ENCODE measurements around the gene OR2J2. TPM values are rescaled to one million over a fixed set of nuclear protein-coding genes. Genes with fewer than 3 reads are reported as not detected.
"Not testable (repeated sequence)": the region's sequence is repeated elsewhere in the genome, so short reads cannot be mapped to it uniquely, and the experiment has no call there.

OR2J2 gene
- total and polyA plus RNA-seq, 2 of the 13 experiments (the other 11 are each of a cell fraction or from before 2014, with no cell fraction given): 0.36 TPM; not detected in 1

- Histone ChIP-seq H3K4me1 (ENCODE audit: insufficient read depth, low read length) (no peaks in the 10 kb centered on the region), H3K4me3 (replicated peaks in 1 of 3; ENCODE audit: insufficient read depth in 1 of 3, low read depth in 2 of 3, low read length in 3 of 3) (no peak overlapping the region), H3K27me3 (ENCODE audit: control insufficient read depth in 1 of 2, insufficient read depth in 2 of 2, low read length in 2 of 2) (no peaks in the 10 kb centered on the region), H3K9me3 (ENCODE audit: low read length) (peaks cover 17% of the 10 kb centered on the region), H3K4me2 (ENCODE audit: low read depth, low read length) (no peak overlapping the region), H4K20me1 (ENCODE audit: insufficient read depth, low read length) (no peaks in the 10 kb centered on the region), H3K36me3 (replicated peaks in 1 of 2; ENCODE audit: control insufficient read depth in 1 of 2, insufficient read depth in 2 of 2, low read length in 2 of 2) (no peaks in the 10 kb centered on the region), H3K27ac (ENCODE audit: extremely low read length, insufficient read depth, low read length) (no peak overlapping the region), H3K9ac (ENCODE audit: insufficient read depth, low read depth, low read length) (no peak overlapping the region), H3K79me2 (ENCODE audit: insufficient read depth, low read length) (no peaks in the 10 kb centered on the region), H2AFZ (ENCODE audit: low read length) (no peak overlapping the region)
- no peak for TF ChIP-seq SMC3 (IDR thresholded peaks at IDR 0.05; ENCODE audit: low read length)
- TF ChIP-seq JDP2 (CRISPR knock-in tag; IDR thresholded peaks at IDR 0.05; ENCODE audit: borderline replicate concordance): no peak
- TF ChIP-seq THAP11 (CRISPR knock-in tag; IDR thresholded peaks at IDR 0.05): no peak
- TF ChIP-seq ZNF605 (CRISPR knock-in tag; IDR thresholded peaks at IDR 0.05): no peak
- no peak for TF ChIP-seq ZNF546 (CRISPR knock-in tag; conservative IDR thresholded peaks at IDR 0.05)
- no peak for TF ChIP-seq MTERF4 (CRISPR knock-in tag; IDR thresholded peaks at IDR 0.05)
- TF ChIP-seq HCFC1 (IDR thresholded peaks at IDR 0.05; ENCODE audit: low read depth, low read length): no peak
- TF ChIP-seq IKZF4 (CRISPR knock-in tag; IDR thresholded peaks at IDR 0.05; ENCODE audit: borderline replicate concordance, low read depth, not compliant biosample characterization): no peak
- TF ChIP-seq ZC3H4 (CRISPR knock-in tag; IDR thresholded peaks at IDR 0.05; ENCODE audit: borderline replicate concordance): no peak
- TF ChIP-seq ZNF644 (CRISPR knock-in tag; IDR thresholded peaks at IDR 0.05; ENCODE audit: low read depth): no peak
- no peak for DNase-seq (ENCODE audit: low spot score)
- WGBS (ENCODE audit: low lambda C conversion rate): 32% methylated on average over 3 of the region's 3 CpGs
- no TSS peak for BruUV-seq (replicated peaks)
- intact Hi-C loops (cut with micrococcal nuclease; ENCODE audit: unreplicated experiment) (no loop called here), in situ Hi-C loops (cut with HindIII; ENCODE audit: extremely low pct_ligation_motif_present, low pct_unique_long_range_greater_than_20kb) (no loop called here)
- no peak for FAIRE-seq
- ChIA-PET CTCF (ENCODE audit: low intra/inter-chr PET ratio, low total read pairs) (no interaction called here), POLR2A (no interaction called here)
- no peak for ATAC-seq
Measured at GRCh38 chr6:29147074-29147473, 23.6 kb upstream of the OR2J2 start.

DNA sequence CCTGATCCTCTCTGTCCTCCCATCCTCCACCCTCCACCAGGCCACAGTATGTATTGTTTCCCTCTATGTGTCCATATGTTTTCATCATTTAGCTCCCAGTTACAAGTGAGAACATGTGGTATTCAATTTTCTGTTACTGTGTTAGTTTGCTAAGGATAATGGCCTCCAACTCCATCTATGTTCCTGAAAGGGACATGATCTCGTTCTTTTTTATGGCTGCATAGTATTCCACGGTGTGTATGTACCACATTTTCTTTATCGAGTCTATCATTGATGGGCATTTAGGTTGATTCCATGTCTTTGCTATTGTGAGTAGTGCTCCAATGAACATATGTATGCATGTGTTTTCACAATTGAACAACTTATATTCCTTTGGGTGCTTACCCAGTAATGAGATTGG, 21.3 kb upstream of the OR2J2 start:
- H3K27me3 ChIP-seq (ENCODE audit: control insufficient read depth in 1 of 2, insufficient read depth in 2 of 2, low read length in 2 of 2); H3K9ac ChIP-seq (ENCODE audit: insufficient read depth, low read depth, low read length); H3K4me2 ChIP-seq (ENCODE audit: low read depth, low read length); CTCF ChIA-PET (ENCODE audit: low intra/inter-chr PET ratio, low total read pairs); FAIRE-seq; in situ Hi-C loops (cut with HindIII; ENCODE audit: extremely low pct_ligation_motif_present, low pct_unique_long_range_greater_than_20kb); H3K9me3 ChIP-seq (ENCODE audit: low read length); H3K79me2 ChIP-seq (ENCODE audit: insufficient read depth, low read length); DNase-seq (ENCODE audit: low spot score); H3K4me3 ChIP-seq (replicated peaks in 1 of 3; ENCODE audit: insufficient read depth in 1 of 3, low read depth in 2 of 3, low read length in 3 of 3); intact Hi-C loops (cut with micrococcal nuclease; ENCODE audit: unreplicated experiment); H4K20me1 ChIP-seq (ENCODE audit: insufficient read depth, low read length); ATAC-seq; H3K36me3 ChIP-seq (replicated peaks in 1 of 2; ENCODE audit: control insufficient read depth in 1 of 2, insufficient read depth in 2 of 2, low read length in 2 of 2); POLR2A ChIA-PET; H2AFZ ChIP-seq (ENCODE audit: low read length); BruUV-seq (replicated peaks); H3K4me1 ChIP-seq (ENCODE audit: insufficient read depth, low read length); H3K27ac ChIP-seq (ENCODE audit: extremely low read length, insufficient read depth, low read length): not testable (repeated sequence)
- 6% methylated on average over 3 of the region's 3 CpGs for WGBS (ENCODE audit: low lambda C conversion rate)
